OCI-LY1 (cell line): ENCODE measurements around the gene CTBP2.

ENCODE experiments used
- H2AFZ ChIP-seq: fragments of 200-600 bp; sonication (generic), shearing (Covaris generic); 2 replicates; pipeline ENCODE4 v1.6.0; 2014; ENCODE audit warnings: antibody characterized with exemption, mild to moderate bottlenecking, low read length
- H3F3A ChIP-seq: fragments of 200-600 bp; sonication (generic), shearing (Covaris generic); 2 replicates; pipeline ENCODE4 v1.6.0; 2014; ENCODE audit warnings: mild to moderate bottlenecking, antibody characterized with exemption, low read length, moderate library complexity; ENCODE audit not compliant: insufficient read depth
- H3K27ac ChIP-seq: fragments of 200-600 bp; sonication (generic); 2 replicates; pipeline ENCODE4 v1.5.1; 2014; ENCODE audit warnings: low read length, mixed run types, mild to moderate bottlenecking, low read depth; ENCODE audit not compliant: poor library complexity, severe bottlenecking
- H3K27me3 ChIP-seq: fragments of 200-600 bp; sonication (generic); 2 replicates; pipeline ENCODE4 v1.6.0; 2014; ENCODE audit warnings: antibody characterized with exemption, mild to moderate bottlenecking, low read length, moderate library complexity; ENCODE audit not compliant: insufficient read depth
- H3K36me3 ChIP-seq: fragments of 200-600 bp; sonication (generic); 2 replicates; pipeline ENCODE4 v1.6.1; 2014; ENCODE audit warnings: mild to moderate bottlenecking, antibody characterized with exemption, low read length, moderate library complexity, mixed read lengths; ENCODE audit not compliant: insufficient read depth
- H3K4me1 ChIP-seq: fragments of 200-600 bp; sonication (generic); 2 replicates; pipeline ENCODE4 v1.5.1; 2014; ENCODE audit warnings: mild to moderate bottlenecking, low read length, moderate library complexity; ENCODE audit not compliant: insufficient read depth, severe bottlenecking
- H3K4me2 ChIP-seq: fragments of 200-600 bp; sonication (generic), shearing (Covaris generic); 2 replicates; pipeline ENCODE4 v1.6.1; 2014; ENCODE audit warnings: low read length
- H3K4me3 ChIP-seq: fragments of 200-600 bp; sonication (generic); 2 replicates; pipeline ENCODE4 v1.5.1; 2014; ENCODE audit warnings: low read length, low read depth, mild to moderate bottlenecking, mixed read lengths; ENCODE audit not compliant: poor library complexity, severe bottlenecking
- H3K79me2 ChIP-seq: fragments of 200-600 bp; shearing (Covaris generic); 2 replicates; pipeline ENCODE4 v1.6.1; 2016; ENCODE audit warnings: mixed run types, low read length, mixed read lengths; ENCODE audit not compliant: insufficient read depth
- H3K9ac ChIP-seq: fragments of 200-600 bp; sonication (generic), shearing (Covaris generic); 2 replicates; pipeline ENCODE4 v1.6.1; 2014; ENCODE audit warnings: mild to moderate bottlenecking, low read length, mixed read lengths
- H3K9me2 ChIP-seq: fragments of 200-600 bp; sonication (generic), shearing (Covaris generic); 2 replicates; pipeline ENCODE4 v1.6.1; 2014; ENCODE audit warnings: low read depth, mild to moderate bottlenecking, low read length, mixed read lengths
- H3K9me3 ChIP-seq: fragments of 200-600 bp; shearing (Covaris generic); 2 replicates; pipeline ENCODE4 v1.6.1; 2014; ENCODE audit warnings: low read length, mixed read lengths
- H4K20me1 ChIP-seq: fragments of 200-600 bp; sonication (generic), shearing (Covaris generic); 2 replicates; pipeline ENCODE4 v1.6.0; 2016; ENCODE audit warnings: mild to moderate bottlenecking, low read length; ENCODE audit not compliant: insufficient read depth
- CTCF ChIP-seq: fragments of 200-600 bp; sonication (generic), shearing (Covaris generic); IDR thresholded peaks from 2 replicates; pipeline ENCODE4 v1.5.1; 2017; ENCODE audit warnings: mild to moderate bottlenecking, antibody characterized with exemption, low read length, moderate library complexity, mixed read lengths
- EZH2 ChIP-seq: fragments of 200-600 bp; sonication (generic), shearing (Covaris generic); IDR thresholded peaks from 2 replicates; pipeline ENCODE4 v1.8.0; 2017; ENCODE audit warnings: borderline replicate concordance, mixed run types, mild to moderate bottlenecking, antibody characterized with exemption, low read length, moderate library complexity, mixed read lengths

Gene CTBP2

GRCh38 chr10:125172694-125173093 is 12.3 kb upstream of the CTBP2 start:
- H3K27me3 ChIP-seq = no peaks in the 10 kb centered on the region
- no peak overlapping the region for H3K9ac ChIP-seq
- H2AFZ ChIP-seq = no peak overlapping the region
- no peaks in the 10 kb centered on the region for H3K36me3 ChIP-seq
- no peaks in the 10 kb centered on the region for H3K79me2 ChIP-seq
- no peaks in the 10 kb centered on the region for H3K4me1 ChIP-seq
- no peak overlapping the region for H3K4me3 ChIP-seq
- no peak for TF ChIP-seq EZH2
- no peak for TF ChIP-seq CTCF
- no peak overlapping the region for H3K27ac ChIP-seq
- no peak overlapping the region for H3K4me2 ChIP-seq
- H3F3A ChIP-seq = no peaks in the 10 kb centered on the region
- H3K9me2 ChIP-seq = no peaks in the 10 kb centered on the region
- no peaks in the 10 kb centered on the region for H3K9me3 ChIP-seq
- H4K20me1 ChIP-seq = no peaks in the 10 kb centered on the region

DNA sequence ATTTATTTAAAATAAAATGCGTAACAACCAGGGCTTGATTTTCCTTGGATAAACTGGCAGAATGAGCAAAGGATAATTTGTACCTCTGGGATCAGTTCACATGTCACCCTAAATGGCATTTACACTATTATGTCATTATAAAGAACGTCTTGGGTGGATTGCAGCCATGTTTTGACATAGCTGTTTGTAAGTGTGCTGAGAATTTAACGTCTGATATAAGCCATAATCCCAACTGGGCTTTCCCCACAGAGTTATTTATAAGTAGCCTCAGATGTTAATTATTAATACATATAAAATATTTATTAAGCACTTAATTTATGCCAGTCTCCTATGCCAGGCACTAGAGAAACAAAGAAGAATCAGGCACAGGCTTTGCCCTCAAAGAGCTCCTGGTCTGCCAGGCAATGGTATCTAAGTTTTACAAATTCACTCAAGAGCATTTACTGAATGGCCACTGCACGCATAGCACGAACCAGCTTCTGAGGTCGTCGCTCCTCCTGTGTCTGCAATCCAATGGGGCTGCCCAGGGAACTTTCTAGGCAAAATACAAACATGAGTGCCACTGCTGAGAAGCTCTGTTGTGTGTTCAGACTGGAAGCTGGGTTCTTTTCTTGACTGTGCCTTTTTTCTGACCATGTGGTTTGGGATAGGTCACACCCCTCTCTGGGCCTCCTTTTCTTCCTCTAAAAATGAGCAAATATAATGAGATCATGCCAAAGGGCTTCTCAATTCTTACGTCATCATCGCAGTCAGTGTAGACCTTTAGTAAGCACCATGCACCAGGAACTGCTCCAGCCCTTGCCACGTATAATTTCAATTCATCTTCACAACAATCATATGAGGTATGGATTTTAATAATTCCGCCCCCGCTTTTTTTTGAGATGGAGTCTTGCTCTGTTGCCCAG is 11.3 kb upstream of the CTBP2 start:
- no peaks in the 10 kb centered on the region for H3K27me3 ChIP-seq
- H3K4me1 ChIP-seq = no peaks in the 10 kb centered on the region
- H3K4me3 ChIP-seq = no peak overlapping the region
- no peak overlapping the region for H2AFZ ChIP-seq
- no peaks in the 10 kb centered on the region for H3K36me3 ChIP-seq
- no peaks in the 10 kb centered on the region for H3K9me3 ChIP-seq
- H3K4me2 ChIP-seq = no peak overlapping the region
- H4K20me1 ChIP-seq = no peaks in the 10 kb centered on the region
- no peak overlapping the region for H3K27ac ChIP-seq
- TF ChIP-seq CTCF (no peak), EZH2 (no peak)
- no peaks in the 10 kb centered on the region for H3K9me2 ChIP-seq
- H3F3A ChIP-seq = no peaks in the 10 kb centered on the region
- no peak overlapping the region for H3K9ac ChIP-seq
- H3K79me2 ChIP-seq = no peaks in the 10 kb centered on the region

- H3K9me2 ChIP-seq = no peaks in the 10 kb centered on the region
- H3K4me3 ChIP-seq = no peak overlapping the region
- H3K9ac ChIP-seq = no peak overlapping the region
- no peaks in the 10 kb centered on the region for H3K27me3 ChIP-seq
- H3K9me3 ChIP-seq = no peaks in the 10 kb centered on the region
- no peak overlapping the region for H3K4me2 ChIP-seq
- no peaks in the 10 kb centered on the region for H4K20me1 ChIP-seq
- TF ChIP-seq EZH2 (no peak), CTCF (no peak)
- H3K4me1 ChIP-seq = no peaks in the 10 kb centered on the region
- no peaks in the 10 kb centered on the region for H3K79me2 ChIP-seq
- no peaks in the 10 kb centered on the region for H3K36me3 ChIP-seq
- no peak overlapping the region for H2AFZ ChIP-seq
- no peaks in the 10 kb centered on the region for H3F3A ChIP-seq
- H3K27ac ChIP-seq = no peak overlapping the region
Observed at GRCh38 chr10:125169915-125170314, 9.6 kb upstream of the CTBP2 start.
